Endometrial microvascular endothelial cells (primary cell): ENCODE data around the gene F3. TPM values are rescaled to one million over a fixed set of nuclear protein-coding genes. Genes with fewer than 3 reads are reported as not detected.
"Not testable (repeated sequence)": the region's sequence is repeated elsewhere in the genome, so short reads cannot be mapped to it uniquely, and the experiment has no call there.

Experiments used
- in situ Hi-C: cut with HindIII; loops from 2 replicates; pipeline ENCODE4 v1.10.0; 2017; ENCODE audit warnings: low sequenced_read_pairs, low pct_unique_long_range_greater_than_20kb; ENCODE audit errors: inconsistent ontology term
- total RNA-seq: library from RNA; depleted of rRNA; stranded (reverse); fragments of >200 nt; gene quantifications from one replicate; pipeline ENCODE4 v1.2.3, GENCODE V29; 2015; ENCODE audit errors: inconsistent ontology term

F3 gene
- 0.56 TPM for total RNA-seq

- in situ Hi-C loops: loop anchor here (25.0 kb wide), 1 partner anchor 246 kb away; no protein-coding TSS in a partner anchor
These were observed at the start of gene F3 for GRCh38 chr1:94541246-94542087. F3 (minus strand) TSS chr1:94541759; CDS start chr1:94541636, 123 bp downstream.

GRCh38 chr1:94590203-94591137 is 48.9 kb upstream of the F3 start:
- in situ Hi-C loops: no loop called here

- in situ Hi-C loops: no loop called here
These were observed 48.2 kb upstream of the F3 start for GRCh38 chr1:94589728-94590127.

GRCh38 chr1:94582565-94582964 is 41.0 kb upstream of the F3 start:
- in situ Hi-C loops: no loop called here

- in situ Hi-C loops: no loop called here
These were observed 39.0 kb upstream of the F3 start for GRCh38 chr1:94580367-94581115.

- in situ Hi-C loops: no loop called here
These were observed 38.3 kb upstream of the F3 start for GRCh38 chr1:94579876-94580294.

GRCh38 chr1:94578856-94579255 is 37.3 kb upstream of the F3 start:
- in situ Hi-C loops: no loop called here

GRCh38 chr1:94573917-94574316 is 32.4 kb upstream of the F3 start:
- in situ Hi-C loops: not testable (repeated sequence)

GRCh38 chr1:94572780-94573179 is 31.2 kb upstream of the F3 start:
- in situ Hi-C loops: no loop called here

- in situ Hi-C loops: not testable (repeated sequence)
These were observed 29.4 kb upstream of the F3 start for GRCh38 chr1:94570965-94571364.

GRCh38 chr1:94568806-94569205 is 27.2 kb upstream of the F3 start:
- in situ Hi-C loops: not testable (repeated sequence)

GRCh38 chr1:94567975-94568607 is 26.5 kb upstream of the F3 start:
- in situ Hi-C loops: not testable (repeated sequence)

- in situ Hi-C loops: not testable (repeated sequence)
These were observed 24.9 kb upstream of the F3 start for GRCh38 chr1:94566436-94566835.

GRCh38 chr1:94565901-94566300 is 24.3 kb upstream of the F3 start:
- in situ Hi-C loops: no loop called here

- in situ Hi-C loops: no loop called here
These were observed 21.1 kb upstream of the F3 start for GRCh38 chr1:94562519-94563260.

GRCh38 chr1:94560333-94560732 is 18.8 kb upstream of the F3 start:
- in situ Hi-C loops: no loop called here

- in situ Hi-C loops: no loop called here
These were observed 18.4 kb upstream of the F3 start for GRCh38 chr1:94559921-94560320.

GRCh38 chr1:94555091-94555490 is 13.5 kb upstream of the F3 start:
- in situ Hi-C loops: no loop called here
